Stomach (tissue), 4 donors: ENCODE data around the gene NPNT.

ENCODE experiments used
- EP300 ChIP-seq: sonication (generic); formaldehyde crosslinking; IDR thresholded peaks from one replicate; pipeline ENCODE4 v1.6.1; 2017; ENCODE audit warnings: antibody characterized with exemption
- POLR2A ChIP-seq, 4 donors: fragments of 450-650 bp; IDR thresholded peaks; one replicate each; pipeline ENCODE4 v1.6.1; 2016; ENCODE audit warnings: antibody characterized with exemption in 4 of 4, control low read depth in 2 of 4, mild to moderate bottlenecking in 1 of 4, moderate library complexity in 1 of 4
- POLR2AphosphoS5 ChIP-seq, 3 donors: sonication (generic); formaldehyde crosslinking; IDR thresholded peaks; one replicate each; pipeline ENCODE4 v1.6.1; 2016; ENCODE audit warnings: antibody characterized with exemption in 3 of 3
- TF ChIP-seq, protein P1 (sequence below), 7 experiments: fragments of 450-650 bp in 4 of 7; fragments of 200-600 bp in 3 of 7; sonication (generic) in 3 of 7; IDR thresholded peaks; one replicate each; pipeline ENCODE4 v1.5.1; 2016 to 2019; ENCODE audit warnings: antibody characterized with exemption in 7 of 7, control low read depth in 2 of 7, mild to moderate bottlenecking in 1 of 7

DNA sequence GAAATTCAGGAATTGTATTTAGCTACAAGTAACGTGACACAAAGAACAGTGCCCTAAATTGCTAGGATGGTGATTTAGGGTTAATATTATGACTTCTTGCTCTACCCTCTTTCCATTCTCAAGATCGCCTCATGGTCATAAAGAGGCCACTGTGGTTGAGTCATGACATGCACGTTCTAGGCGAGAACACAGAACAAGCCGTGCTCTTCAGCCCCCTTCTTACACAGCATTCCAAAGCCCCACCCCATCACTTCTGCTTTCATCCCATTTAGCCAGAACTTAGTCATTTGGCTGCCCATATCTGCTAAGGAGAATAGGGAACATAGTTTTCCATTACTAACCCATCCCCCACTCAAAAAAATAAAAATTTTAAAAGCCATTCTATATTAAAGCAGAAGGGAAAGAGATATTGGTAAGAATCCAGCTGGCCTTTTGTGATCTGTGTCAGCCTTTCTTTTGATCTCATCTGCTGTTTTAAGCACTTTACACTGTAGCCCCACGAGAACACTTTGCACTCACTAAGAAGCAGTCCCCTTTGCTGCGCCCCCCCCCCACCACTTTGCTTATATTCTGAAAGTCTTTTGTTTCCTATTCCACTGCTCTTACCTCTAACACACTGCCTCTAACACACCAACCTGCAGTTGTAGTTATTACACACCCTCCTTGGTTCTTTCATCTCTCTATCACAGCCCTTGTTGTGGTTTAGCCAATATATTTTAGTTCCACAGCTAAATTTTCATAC is 28.4 kb downstream of the NPNT start:
- TF ChIP-seq POLR2AphosphoS5 (IDR thresholded peaks at IDR 0.05) (no peak), POLR2A (IDR thresholded peaks at IDR 0.05) (no peak), EP300 (no peak)
- TF ChIP-seq, protein P1, sequence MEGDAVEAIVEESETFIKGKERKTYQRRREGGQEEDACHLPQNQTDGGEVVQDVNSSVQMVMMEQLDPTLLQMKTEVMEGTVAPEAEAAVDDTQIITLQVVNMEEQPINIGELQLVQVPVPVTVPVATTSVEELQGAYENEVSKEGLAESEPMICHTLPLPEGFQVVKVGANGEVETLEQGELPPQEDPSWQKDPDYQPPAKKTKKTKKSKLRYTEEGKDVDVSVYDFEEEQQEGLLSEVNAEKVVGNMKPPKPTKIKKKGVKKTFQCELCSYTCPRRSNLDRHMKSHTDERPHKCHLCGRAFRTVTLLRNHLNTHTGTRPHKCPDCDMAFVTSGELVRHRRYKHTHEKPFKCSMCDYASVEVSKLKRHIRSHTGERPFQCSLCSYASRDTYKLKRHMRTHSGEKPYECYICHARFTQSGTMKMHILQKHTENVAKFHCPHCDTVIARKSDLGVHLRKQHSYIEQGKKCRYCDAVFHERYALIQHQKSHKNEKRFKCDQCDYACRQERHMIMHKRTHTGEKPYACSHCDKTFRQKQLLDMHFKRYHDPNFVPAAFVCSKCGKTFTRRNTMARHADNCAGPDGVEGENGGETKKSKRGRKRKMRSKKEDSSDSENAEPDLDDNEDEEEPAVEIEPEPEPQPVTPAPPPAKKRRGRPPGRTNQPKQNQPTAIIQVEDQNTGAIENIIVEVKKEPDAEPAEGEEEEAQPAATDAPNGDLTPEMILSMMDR (IDR thresholded peaks at IDR 0.05), result no peak
